HG03025 (cell line): ENCODE results near the gene SAMD14.

Experiments
- ATAC-seq: cut with Tn5 transposase; IDR thresholded peaks from one replicate; pipeline ENCODE4 v1.9.1; 2021; ENCODE audit warnings: mild to moderate bottlenecking, moderate library complexity; ENCODE audit not compliant: unreplicated experiment, low FRiP score

The SAMD14 gene

DNA sequence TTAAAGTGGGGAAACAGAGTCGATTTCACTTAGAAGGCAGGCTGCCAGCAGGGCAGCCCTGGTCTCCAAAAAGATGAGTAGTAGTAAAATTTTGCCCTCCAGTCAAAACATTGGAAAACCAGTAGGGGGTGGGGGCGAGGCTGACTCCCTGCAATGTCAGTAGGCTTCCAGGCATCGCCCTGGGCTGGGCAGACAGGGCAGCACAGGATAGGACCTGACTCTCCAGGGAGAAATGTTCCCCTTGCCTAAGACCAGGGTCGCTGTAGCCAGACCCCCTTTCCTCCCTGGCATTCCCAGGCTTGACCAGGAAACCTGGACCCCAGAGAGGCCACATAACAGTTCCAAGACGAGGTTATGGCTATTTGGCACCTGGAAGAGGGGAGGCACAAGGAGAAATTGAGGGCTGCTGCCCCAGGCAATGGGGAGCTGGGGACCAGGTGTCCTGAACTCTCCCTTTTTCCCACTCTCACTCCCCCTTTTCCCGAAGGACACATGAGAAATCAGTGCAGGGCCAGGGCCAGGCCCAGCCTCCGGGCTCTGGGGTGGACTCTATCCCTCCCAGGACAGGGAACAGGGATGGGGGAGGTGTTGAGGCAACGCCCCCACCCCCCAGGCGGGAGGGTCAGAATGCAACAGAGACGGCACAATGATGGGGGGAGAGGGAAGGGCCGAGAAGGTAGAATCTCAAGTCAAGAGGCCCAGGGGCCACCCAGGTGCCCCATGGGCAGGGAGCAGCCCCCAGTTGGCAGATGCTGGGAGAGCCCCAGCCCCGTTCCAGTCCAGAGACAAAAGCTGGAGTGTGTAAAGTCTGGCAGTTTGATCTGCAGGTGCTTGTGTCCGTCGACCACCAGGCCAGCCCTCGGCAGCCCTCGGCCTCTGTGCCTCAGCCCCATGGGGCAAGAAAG lies 4.5 kb upstream of the SAMD14 start:
- no peak for ATAC-seq

DNA sequence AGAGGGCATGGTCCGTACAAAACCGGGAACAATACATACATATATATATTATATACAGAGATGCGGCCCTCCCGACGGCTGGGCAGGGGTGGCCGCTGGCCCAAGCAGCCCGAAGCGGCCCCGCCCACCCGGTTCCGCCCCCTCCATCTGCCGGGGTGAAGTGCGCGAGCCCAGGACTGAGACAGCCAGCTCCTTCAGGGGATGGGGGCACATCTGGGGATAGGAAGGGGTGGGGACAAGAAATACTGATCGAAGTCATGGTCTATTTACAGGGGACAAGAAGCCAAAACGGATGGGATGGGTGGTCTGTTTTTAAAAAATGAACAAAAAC lies 3.8 kb upstream of the SAMD14 start:
- no peak for ATAC-seq

DNA sequence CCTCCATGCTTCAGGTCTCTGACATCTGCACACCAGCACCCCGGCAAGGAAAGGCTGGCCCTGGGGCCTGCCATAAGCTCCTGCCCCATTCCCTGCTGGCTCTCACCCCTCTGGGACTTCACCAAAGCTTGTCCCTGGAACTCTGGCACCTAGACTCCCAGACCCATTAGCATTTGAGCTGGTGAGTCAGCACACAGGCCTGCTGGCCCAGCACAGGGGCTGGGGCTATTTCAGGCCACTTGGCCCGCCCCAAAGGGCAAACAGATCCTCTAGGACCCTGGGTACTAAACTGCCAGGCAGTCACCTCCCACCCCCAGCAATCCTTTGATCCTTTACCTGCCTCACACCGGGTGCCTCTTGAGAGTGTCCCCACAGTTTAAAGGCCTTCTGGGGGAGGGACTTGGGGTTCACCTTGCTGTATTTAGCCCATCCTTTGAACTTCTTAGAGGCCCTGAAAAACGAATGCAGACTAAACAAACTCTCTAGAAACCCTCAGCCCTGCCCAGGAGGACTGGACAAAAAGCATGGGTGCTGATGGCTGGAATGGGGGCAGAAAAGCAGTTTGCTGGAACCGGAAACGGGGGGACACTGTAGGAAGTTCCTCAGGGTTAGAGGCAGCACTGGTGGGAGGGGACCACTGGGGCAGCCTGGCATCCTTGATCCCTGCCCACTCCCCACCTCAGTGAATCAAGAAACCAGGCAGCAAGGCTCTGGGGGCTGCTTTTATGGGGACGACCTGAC lies 3.2 kb upstream of the SAMD14 start:
- ATAC-seq, result no peak

DNA sequence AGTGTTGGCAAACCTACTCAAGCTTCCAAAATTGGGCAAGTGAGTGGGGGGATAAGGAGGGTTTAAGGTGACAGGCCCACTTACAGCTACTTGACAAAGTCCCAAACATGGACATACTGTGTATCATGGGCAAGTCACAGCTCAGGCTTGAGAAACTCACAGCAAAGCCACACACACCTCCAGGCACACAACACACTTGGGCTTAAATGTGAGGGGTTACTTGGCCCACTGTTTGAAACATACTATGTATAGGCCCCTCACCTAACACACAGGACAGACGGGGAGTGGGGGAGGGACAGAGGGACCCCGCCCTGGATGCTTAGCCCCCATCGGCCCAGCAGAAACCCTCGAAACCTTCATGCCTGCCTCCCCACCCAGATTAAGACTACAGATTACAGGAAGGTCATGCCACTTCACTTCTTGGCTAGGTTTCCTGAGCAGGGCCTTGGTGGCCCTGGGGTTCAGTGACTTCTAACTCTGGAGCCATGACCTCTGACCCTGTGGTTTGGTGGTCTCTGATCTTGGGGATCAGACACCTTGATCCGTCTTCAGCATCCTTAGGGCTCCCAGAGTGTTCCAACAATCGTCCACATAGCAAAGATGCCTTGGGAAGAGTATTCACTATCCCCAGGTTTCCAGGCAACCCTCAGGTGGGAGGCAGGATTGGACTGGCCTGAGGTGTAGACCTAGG lies 2.3 kb upstream of the SAMD14 start:
- ATAC-seq, result no peak

DNA sequence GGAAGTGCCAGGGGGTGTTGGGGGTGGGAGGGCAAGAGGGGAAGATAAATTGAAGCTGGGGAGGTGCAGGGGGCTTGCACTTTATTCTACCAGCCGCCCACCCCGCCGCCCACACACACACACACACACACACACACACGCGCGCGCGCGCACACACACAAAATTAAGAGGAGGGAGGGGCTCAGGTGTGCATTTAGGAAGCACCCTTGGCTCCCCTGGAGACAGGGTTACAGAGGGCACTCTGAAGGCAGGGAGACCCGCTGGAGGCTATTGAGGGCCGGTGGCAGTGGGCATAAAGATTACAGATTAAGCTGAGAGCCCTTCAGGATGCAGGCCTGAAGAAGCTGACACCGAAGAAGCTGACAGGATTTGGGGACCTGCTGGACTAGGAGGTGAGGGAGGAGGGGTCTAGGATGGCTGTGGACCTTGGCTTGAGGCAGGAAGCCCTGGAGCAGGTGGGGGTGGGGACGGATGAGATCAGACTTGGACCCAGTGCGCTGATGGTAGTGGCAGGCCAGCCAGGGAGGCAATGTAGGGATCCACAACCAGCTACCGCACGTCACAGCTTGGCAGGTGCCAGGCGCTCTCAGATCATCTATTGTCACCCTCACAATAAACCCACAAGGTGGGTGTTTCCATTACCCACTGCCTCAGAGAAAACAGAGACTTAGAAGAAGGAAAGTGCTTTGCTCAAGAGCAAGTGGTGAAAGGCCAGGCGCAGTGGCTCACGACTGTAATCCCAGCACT lies 772 bp upstream of the SAMD14 start:
- ATAC-seq, result no peak

DNA sequence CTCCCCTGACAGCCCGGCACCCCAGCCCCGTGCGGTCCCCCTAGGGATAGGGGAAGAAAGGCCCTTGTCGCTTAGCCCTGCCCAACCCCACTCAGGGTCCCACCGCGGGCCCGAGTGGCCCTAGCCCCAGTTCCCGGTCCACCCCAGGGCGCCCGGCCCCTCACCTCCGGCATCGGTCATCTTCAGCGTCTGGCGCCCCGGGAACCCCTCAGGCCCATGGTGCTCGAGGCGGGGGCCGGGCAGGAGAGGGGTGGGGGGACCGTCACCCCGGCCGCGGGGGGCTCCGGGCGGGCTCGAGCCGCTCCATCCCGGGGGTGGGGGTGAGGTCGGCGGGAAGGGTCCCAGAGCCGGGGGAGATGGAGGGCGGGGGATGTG lies 620 bp downstream of the SAMD14 start:
- no peak for ATAC-seq

DNA sequence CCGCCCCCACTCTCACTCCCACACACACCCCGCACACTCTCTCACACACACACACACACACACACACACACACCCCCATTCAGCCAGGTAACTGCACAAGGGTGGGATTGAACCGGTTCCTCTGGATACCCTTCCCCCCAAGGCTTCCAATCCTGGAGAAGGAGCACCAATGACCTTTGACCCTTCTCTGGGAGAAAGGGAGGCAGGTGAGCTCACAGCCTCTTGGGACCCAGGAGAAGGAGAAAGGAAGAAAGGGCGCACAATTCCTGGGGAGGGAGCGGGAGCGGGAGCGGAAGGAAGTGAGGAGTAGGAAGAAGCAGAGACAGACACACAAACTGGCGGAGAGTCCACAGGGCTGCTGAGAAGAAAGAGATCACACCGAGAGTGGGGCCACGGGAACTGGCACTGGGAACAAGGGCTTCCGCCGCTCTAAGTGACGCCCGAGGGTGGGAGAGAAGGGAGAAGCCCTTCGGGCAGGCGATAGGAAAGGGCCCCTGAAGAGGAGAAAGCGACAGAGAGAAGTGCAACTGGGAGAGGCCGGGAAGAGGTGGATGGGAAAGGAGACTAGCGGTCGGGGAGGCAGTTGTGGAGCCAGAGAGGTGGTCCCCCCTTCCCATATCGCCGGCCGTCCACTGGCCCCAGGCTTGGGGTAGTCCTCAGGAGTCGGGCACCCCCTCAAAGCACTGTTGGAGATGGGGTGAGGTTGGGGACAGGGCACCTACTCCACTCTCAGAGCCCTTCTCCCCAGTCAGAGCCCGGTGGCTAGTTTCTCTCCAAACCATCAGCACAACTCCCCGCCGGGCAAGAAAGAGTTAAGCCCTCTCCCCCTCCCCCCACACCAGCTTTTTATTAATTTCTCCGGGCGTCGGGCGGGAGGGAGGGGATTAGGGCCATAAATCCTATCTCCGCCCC lies 1.3 kb downstream of the SAMD14 start:
- ATAC-seq, result no peak

DNA sequence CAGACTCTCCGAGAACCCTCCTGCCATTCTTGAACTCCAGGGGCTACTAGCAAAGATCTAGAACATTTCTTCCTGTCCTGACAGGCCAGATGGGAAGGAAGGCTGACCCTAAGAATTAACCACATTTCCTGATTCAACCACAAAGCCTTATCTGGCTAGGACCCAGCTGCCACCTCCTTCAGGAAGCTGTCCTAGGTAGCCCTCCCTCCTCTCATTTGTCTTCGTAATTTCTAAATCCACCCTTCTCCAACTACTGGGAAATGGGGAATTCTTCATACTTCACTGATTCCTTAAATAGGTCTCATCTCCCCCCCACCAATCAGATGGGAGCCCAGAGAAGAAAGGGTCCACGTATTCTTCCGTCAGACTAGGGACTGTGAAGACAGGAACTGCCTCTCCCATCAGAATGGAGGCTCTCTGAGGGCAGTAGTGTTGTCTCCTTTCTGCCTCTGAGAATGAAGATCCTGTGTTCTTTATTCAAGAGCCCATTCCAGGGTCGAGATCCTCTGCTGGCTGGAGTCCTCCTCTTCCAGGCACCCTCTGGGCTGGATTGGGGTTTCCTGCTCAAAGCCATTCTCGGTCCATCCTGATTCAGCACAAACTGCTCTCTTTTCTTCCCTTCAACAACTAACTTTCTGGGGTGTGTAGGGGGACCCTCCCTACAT lies 2.1 kb downstream of the SAMD14 start:
- no peak for ATAC-seq

DNA sequence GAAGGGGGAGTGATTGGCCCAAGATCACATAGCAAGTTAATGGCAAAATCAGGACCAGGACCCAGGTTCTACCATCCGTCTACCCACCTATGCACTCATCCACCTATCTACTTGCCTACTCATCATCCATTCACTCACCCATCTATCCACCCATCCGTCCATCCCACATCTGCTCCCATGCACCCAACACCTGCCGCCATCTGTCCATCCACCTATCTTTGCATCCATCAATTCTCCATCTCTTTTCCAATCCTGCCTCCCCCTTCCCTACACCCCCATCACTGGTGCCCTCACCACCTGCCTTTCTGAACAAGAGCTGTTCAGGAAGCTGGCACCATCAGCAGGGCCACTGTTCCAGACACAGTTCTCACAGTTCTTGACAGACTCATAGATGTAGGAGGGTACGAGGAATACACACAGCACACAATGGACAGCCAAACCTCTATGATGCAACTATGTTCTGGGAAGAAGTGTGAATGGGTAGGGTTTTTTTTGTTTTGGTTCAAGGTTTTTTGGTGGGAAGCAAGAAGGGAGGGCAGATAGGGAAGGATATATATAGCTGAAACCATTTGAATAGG lies 4.5 kb downstream of the SAMD14 start:
- ATAC-seq, result no peak

DNA sequence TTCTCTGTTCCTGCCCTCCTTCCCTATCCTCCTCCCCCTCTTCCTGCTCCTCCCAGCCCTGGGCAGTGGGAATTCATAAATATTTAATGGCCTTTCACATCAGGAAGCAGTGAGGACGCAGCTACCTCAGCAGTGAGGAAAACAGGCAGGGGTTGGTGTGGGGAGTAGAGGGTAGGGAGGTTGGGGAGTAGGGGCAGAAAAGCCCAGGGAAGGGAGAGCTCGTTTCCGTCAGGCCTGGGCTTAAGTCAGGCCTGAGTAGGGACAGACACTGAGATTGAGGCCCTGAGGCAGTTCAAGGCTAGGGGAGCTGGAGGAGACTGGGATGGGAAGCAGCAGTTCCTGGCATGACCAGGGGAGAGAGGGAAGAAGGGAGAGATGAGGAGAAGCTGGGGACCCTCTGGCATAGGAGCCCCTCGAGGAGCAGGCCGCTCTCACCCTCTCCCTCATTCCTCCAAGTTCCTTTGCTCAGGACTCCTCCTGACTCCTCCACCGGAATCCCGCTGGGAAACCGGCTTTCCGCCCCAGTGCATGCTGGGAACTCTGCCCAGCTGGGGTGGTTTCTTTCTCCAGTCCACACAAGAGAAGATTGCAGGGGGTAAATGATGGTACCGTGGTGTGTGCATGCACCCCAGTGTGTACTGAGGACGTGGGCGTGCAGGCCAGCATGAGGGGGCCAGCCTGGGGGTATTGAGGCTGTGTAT lies 6.2 kb downstream of the SAMD14 start:
- ATAC-seq, result no peak

DNA sequence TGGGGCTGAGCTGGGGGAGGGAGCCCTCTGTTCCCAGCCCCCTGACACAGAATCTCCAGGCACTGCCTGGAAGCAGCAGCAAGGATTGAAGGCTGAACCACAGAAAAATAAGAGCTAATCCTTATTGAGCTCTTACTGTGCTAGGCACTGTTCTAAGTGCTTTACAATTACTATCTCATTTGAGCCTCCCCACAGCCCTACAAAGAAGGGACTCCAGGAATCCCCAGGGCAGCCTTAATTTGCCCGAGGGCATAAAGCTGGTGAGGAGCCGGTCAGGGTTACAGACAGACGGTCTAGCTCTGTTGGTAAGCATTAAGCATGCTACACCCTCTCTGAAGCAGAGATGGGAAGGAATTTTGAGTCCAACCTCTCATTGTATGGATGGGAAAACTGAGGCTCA lies 7.0 kb downstream of the SAMD14 start:
- no peak for ATAC-seq

DNA sequence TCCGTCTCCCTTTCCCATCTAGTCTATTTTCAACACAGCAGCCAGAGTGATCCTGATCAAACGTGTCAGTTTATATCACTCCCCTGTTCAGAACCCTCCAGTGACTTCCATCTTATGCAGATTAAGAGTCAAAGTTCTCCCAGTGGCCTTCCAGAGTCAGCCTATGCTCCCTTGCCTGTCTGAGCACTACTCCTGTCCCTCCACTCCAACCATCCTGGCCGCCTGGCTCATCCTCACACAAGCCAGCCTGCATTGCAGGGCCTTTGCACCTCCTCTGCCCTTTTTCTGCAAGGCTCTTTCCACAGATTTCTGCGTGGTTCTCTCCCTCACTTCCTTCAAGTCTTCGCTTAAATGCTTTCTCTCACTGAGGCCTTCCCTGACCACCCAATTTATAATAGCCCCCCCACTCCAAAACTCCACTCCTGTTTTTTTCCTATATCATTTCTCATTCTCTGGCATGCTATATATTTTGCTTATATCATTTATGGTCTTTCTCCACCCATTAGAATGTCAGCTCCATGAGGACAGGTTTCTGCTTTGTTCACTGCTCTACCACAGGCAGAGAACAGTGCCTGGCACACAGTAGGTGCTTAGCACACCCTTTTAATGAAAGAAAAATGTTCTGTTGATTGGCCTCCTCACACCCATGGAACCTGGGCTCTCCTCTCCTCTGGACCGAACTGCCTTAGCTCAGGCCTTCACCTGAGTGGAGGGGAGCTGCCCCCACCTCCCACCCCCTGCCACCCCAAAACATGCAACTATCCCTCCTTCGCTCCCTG lies 9.3 kb downstream of the SAMD14 start:
- no peak for ATAC-seq

DNA sequence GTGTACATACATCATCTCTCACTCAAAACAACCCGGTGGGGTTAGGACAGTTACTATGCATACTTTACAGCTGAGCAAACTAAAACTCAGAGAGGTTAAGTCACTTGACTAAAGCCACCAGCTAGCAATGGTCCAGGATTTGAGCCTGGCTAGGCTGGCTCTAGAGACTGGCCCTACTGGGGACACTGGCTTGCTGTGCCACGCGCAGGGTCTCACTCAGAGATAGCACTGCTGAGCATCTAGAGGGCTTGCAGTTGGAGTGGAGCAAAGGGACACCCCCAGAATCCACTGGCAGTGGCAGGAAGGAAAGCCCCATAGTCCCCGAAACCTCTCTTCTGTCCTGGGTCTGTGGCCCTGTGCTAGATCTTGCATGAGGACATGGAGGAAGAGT lies 11.1 kb downstream of the SAMD14 start:
- ATAC-seq, result no peak

DNA sequence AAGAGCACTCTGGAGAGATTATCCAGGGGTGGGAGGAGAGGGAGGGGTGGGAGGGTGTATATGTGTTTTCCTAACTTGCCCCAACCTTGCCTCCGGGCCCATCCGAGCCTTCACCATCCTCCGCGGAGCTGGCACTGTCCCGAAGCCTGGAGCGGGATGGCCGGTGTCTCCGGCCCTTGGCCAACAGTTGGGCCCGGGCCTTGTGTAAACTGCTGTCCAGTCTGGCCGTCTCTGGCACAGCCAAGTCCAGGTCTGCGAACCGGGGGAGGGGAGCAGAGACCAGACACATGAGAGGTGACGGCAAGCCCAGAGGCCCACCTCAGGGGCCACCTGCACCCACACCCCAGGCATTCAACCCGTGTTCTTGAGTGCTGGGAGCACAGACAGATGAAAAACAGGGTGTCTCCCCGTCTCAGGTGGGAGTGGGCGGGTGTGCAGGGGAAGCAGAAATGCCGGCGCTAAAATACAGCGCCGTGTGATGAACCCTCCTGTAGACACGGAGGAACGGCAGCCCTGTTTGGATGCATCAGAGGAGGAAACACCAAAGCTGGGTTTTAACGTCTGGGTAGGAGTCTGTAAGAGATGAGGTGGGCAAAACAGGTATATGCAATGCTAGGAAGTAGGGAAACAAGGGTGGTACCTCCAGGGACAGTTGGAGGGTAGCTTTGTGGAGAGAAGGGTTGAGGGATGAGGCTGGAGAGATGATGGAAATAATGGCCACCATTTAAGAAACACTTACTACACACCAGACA lies 11.7 kb downstream of the SAMD14 start:
- no peak for ATAC-seq

DNA sequence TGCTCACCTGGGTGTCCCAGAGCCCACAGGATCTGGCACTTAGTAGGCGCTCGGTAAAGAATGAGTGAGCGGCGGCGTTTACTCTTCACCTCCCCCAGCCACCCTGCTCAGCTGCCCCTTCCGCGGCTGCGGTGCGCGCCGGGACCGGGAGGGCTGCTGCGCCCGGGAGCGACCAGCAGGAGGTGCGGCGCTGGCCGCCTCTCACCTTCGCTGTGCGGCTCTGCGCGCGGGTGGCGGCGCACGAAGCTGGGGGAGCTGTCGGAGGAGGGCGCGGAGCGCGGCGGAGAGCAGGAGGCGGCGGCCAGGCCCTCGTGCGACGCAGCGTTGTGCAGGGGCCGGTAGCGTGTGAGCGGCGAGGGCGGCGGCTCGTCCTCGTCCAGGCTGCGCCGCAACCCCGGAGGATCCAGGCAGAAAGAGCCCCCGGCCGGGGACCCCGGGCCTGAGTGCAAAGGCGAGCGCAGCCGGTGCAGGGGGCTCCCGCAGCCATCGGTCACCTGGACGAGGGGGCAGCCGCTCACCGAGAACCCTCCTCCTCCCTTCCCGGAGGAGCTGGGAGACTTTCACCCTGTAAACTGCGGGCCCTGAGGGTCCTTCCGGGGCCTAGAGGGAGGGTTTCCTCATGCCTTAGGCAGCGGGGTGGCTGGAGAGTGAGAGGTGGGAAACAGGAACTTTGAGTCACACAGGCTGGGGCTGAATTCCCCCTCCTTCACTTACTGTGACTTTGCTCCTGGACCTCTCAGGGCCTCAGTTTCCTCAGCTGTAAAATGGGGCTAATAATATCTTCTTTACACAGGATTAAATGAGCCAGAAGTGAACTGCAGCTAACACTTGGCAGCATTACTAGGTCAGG lies 12.5 kb downstream of the SAMD14 start:
- ATAC-seq, result no peak

DNA sequence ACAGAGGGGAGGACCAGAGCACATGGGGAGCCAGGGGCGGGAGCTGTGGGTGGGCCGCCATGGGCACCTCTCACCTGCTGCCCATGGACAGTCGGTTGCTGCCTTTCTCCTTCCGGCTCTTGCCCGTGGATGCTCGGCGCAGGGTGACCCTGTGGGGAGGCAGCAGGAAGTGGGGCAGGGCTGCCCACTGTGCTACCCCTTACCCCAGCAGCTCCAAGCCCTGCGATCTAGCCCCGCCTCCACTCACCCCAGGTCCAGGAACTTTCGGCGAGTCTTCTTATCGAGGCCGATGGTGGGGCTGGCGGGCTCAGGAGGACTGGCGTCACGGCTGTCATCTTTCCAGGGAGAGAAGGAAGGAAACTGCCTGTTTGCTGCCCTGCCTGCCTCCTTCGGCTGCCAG lies 14.2 kb downstream of the SAMD14 start:
- no peak for ATAC-seq
